ENCODE measurements around the gene TGFB3.

DNA sequence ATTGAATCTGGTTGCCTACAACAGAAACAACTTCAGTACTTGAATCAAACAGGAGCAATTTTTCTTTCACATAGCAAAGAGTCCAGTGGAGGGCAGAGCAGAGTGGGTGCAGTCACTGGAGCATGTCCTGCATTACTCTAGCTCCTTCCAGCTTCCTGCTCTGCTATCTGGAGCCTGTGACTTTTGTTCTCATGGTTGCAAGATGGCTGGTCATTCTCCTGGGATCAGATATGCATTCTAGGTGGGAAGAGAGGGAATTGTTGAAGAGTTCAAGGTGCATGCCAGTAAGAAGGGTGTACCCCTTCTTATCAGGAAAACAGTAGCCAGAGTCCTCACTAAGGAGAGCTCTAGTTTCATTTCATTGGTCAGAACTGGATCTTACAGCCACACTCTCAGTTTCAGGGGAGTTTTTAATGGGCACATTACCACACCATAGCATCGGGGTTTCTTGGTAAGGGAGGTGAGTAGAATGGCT is 11.8 kb upstream of the TGFB3 start:
- TF ChIP-seq POLR2A (IDR thresholded peaks at IDR 0.05), result no peak
- TF ChIP-seq, protein P1, sequence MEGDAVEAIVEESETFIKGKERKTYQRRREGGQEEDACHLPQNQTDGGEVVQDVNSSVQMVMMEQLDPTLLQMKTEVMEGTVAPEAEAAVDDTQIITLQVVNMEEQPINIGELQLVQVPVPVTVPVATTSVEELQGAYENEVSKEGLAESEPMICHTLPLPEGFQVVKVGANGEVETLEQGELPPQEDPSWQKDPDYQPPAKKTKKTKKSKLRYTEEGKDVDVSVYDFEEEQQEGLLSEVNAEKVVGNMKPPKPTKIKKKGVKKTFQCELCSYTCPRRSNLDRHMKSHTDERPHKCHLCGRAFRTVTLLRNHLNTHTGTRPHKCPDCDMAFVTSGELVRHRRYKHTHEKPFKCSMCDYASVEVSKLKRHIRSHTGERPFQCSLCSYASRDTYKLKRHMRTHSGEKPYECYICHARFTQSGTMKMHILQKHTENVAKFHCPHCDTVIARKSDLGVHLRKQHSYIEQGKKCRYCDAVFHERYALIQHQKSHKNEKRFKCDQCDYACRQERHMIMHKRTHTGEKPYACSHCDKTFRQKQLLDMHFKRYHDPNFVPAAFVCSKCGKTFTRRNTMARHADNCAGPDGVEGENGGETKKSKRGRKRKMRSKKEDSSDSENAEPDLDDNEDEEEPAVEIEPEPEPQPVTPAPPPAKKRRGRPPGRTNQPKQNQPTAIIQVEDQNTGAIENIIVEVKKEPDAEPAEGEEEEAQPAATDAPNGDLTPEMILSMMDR (IDR thresholded peaks at IDR 0.05), result no peak

Data from uterus (tissue), 2 donors.